Astrocyte of the spinal cord (primary cell): Measurements from ENCODE around the gene SLC12A9.

Experiments
- DNase-seq: peaks from one replicate; pipeline ENCODE4 v3.0.0; 2011; ENCODE audit warnings: low read depth, low spot score
- H3K4me3 ChIP-seq: 2 replicates; pipeline ENCODE4 v1.5.1; 2011; ENCODE audit warnings: low read depth, mild to moderate bottlenecking, low read length, moderate library complexity
- CTCF ChIP-seq: IDR thresholded peaks from 2 replicates; pipeline ENCODE4 v1.5.1; 2012; ENCODE audit warnings: low read depth, mild to moderate bottlenecking, low read length, inconsistent platforms
- in situ Hi-C: cut with HindIII; loops from 2 replicates; pipeline ENCODE4 v1.10.0; 2017; ENCODE audit warnings: low sequenced_read_pairs

SLC12A9 gene

GRCh38 chr7:100878685-100879084, 26.2 kb downstream of the SLC12A9 start:
- TF ChIP-seq CTCF, result no peak
- DNase-seq, result no peak
- in situ Hi-C loops, result no loop called here
- no peak overlapping the region for H3K4me3 ChIP-seq

GRCh38 chr7:100879685-100880261, 27.3 kb downstream of the SLC12A9 start:
- TF ChIP-seq CTCF, result no peak
- in situ Hi-C loops, result no loop called here
- DNase-seq, result no peak
- H3K4me3 ChIP-seq, result no peak overlapping the region

GRCh38 chr7:100880645-100881044, 28.1 kb downstream of the SLC12A9 start:
- in situ Hi-C loops, result no loop called here
- no peak for TF ChIP-seq CTCF
- no peak for DNase-seq
- no peak overlapping the region for H3K4me3 ChIP-seq

GRCh38 chr7:100881136-100881535, 28.6 kb downstream of the SLC12A9 start:
- DNase-seq, result no peak
- TF ChIP-seq CTCF, result no peak
- no peak overlapping the region for H3K4me3 ChIP-seq
- in situ Hi-C loops, result no loop called here

DNA sequence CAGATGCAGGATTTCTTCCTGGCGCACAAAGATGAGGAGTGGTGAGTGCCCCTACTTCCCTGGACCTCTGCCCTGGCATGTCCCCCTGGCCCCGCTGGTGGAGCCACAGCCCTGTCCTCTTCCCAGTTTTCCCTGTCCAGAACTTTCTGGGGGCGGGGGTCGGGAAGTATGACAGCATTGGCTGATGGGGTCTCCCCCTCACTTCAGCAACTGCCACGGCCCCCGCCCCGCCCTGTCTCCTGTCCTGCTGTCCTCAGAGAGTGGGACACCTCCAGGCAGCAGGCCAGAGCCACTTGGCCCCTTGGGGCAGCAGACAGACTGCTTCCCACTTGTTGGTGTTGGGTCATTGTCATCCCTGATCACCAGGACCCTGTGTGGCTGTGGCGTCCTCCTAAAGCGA, 29.7 kb downstream of the SLC12A9 start:
- no peak overlapping the region for H3K4me3 ChIP-seq
- DNase-seq, result no peak
- no peak for TF ChIP-seq CTCF
- in situ Hi-C loops, result no loop called here

DNA sequence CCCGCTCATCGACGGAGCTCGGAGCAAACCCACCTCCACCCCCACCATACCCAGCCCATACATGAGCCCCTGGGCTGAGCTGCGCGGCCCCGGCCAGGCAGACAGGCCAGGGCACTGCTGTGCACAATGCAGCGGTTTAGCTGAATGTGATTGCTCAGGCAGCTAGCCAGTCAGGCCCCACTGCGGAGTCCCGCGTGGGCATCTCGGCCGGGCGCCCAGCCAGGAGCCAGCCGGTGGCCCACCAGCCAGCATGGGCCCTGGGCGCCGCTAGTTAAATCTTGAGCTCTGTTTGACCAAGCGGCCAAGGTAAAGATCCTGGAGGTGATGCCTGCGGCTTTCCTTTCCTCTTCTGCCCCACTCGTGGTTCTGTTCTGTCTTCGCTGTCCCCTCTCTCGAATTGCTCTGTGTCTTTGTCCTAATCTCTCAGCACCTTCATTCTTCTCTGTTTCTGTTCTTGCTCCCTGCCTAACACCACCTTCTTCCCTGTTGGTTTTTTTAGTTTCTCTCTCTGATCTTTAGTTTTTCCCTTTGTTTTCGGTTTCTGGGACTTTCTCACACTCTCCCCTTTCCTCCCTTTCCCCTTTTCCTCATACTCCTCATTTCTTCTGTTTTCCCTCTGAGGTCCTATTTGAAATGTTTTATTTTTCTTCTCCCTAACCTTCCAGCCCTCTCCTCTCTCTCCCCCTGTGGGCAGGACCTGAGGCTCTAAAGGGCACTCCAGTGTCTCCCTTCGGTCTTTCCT, 30.4 kb downstream of the SLC12A9 start:
- in situ Hi-C loops, result no loop called here
- no peak for TF ChIP-seq CTCF
- H3K4me3 ChIP-seq, result no peak overlapping the region
- no peak for DNase-seq
